ENCODE measurements around the gene CACYBP. TPM values are rescaled to one million over a fixed set of nuclear protein-coding genes. Genes with fewer than 3 reads are reported as not detected.

The CACYBP gene
- total and polyA plus RNA-seq, 2 of the 8 experiments (the other 6 are each of a cell fraction or from before 2014, with no cell fraction given), result 28.3 to 247 TPM

GRCh38 chr1:174988539-174988938, 11.2 kb upstream of the CACYBP start:
- H3K4me2 ChIP-seq (ENCODE audit: insufficient read depth in 1 of 2, low read depth in 2 of 2, low read length in 2 of 2), result no peak overlapping the region
- no peak overlapping the region for H3K4me3 ChIP-seq (ENCODE audit: extremely low read depth in 1 of 4, insufficient read depth in 2 of 4, low read depth in 3 of 4, low read length in 4 of 4)
- no peaks in the 10 kb centered on the region for H3K27me3 ChIP-seq (replicated peaks in 1 of 4; ENCODE audit: control insufficient read depth in 3 of 4, extremely low read depth in 1 of 4, insufficient read depth in 3 of 4, low read length in 3 of 4)
- no peaks in the 10 kb centered on the region for H3K79me2 ChIP-seq (ENCODE audit: control insufficient read depth in 1 of 2, insufficient read depth in 2 of 2, low read length in 2 of 2)
- H4K91ac ChIP-seq (replicated peaks; ENCODE audit: insufficient read length, low read length), result no peak overlapping the region
- no peak overlapping the region for H2AFZ ChIP-seq (ENCODE audit: low read length)
- no peak overlapping the region for H2BK12ac ChIP-seq (ENCODE audit: low read depth, low read length)
- ChIA-PET CTCF (ENCODE audit: partially characterized antibody) (interaction anchor here (1.0 to 2.0 kb wide), 2 partner anchors 9 to 10 kb away, joined by 3 to 13 read pairs; no protein-coding TSS in a partner anchor), POLR2A (ENCODE audit: partially characterized antibody) (interaction anchor here (1.9 kb wide), 1 partner anchor 11 kb away, joined by 9 read pairs; the partner anchor contains the start of gene CACYBP)
- no peaks in the 10 kb centered on the region for H3K4me1 ChIP-seq (replicated peaks in 1 of 4; ENCODE audit: control insufficient read depth in 3 of 4, insufficient read depth in 4 of 4, low read length in 3 of 4)
- H4K20me1 ChIP-seq (replicated peaks in 1 of 2; ENCODE audit: control insufficient read depth in 1 of 2, insufficient read depth in 2 of 2, low read length in 2 of 2), result no peaks in the 10 kb centered on the region
- H4K5ac ChIP-seq (ENCODE audit: insufficient read length, low read depth, low read length), result no peak overlapping the region
- no peak overlapping the region for H3K18ac ChIP-seq (ENCODE audit: extremely low read depth, low read length)
- no peak overlapping the region for H4K8ac ChIP-seq (ENCODE audit: extremely low read depth, insufficient read depth, low read length)
- no peak overlapping the region for H2BK20ac ChIP-seq (ENCODE audit: low read length)
- no peak overlapping the region for H2BK120ac ChIP-seq (replicated peaks; ENCODE audit: low read depth, low read length)
- no peak for DNase-seq (ENCODE audit: low read depth in 1 of 2, low spot score in 2 of 2)
- peaks cover 12 to 88% (median 50%) of the 10 kb centered on the region in 4 experiments for H3K36me3 ChIP-seq (ENCODE audit: control insufficient read depth in 2 of 4, insufficient read depth in 4 of 4, low read length in 3 of 4)
- H3K14ac ChIP-seq (ENCODE audit: insufficient read length), result no peak overlapping the region
- H3K9me3 ChIP-seq (ENCODE audit: insufficient read depth in 2 of 2, low read depth in 1 of 2, low read length in 1 of 2), result no peaks in the 10 kb centered on the region
- H3K27ac ChIP-seq (ENCODE audit: low read depth, low read length), result no peak overlapping the region
- no peak overlapping the region for H3K56ac ChIP-seq (replicated peaks; ENCODE audit: insufficient read length, low read depth, low read length)
- H3K9ac ChIP-seq (replicated peaks in 1 of 4; ENCODE audit: extremely low read depth in 1 of 4, low read depth in 3 of 4, low read length in 3 of 4), result no peak overlapping the region
- no peak overlapping the region for H2BK15ac ChIP-seq (ENCODE audit: low read length)
- no peaks in the 10 kb centered on the region; the same call in 1 of the 2 replicates for H3K79me1 ChIP-seq (ENCODE audit: low read depth, low read length)
- H3K23ac ChIP-seq (ENCODE audit: insufficient read length), result no peak overlapping the region
- no peak overlapping the region for H2BK5ac ChIP-seq (ENCODE audit: low read depth, low read length)
- H2AK5ac ChIP-seq (ENCODE audit: low read depth, low read length), result no peak overlapping the region
- no peak overlapping the region for H3K4ac ChIP-seq (replicated peaks; ENCODE audit: insufficient read length, low read depth, low read length)
- TF ChIP-seq ATF3 (IDR thresholded peaks at IDR 0.05; ENCODE audit: insufficient read depth, low read depth, low read length), result no peak
- TF ChIP-seq SIRT6 (IDR thresholded peaks at IDR 0.05; ENCODE audit: low read length), result no peak
- no peak for TF ChIP-seq GTF2F1 (IDR thresholded peaks at IDR 0.05; ENCODE audit: borderline replicate concordance, low read depth, low read length)
- TF ChIP-seq CTBP2 (IDR thresholded peaks at IDR 0.05; ENCODE audit: borderline replicate concordance, insufficient read depth, insufficient read length, low read length), result no peak
- TF ChIP-seq YY1 (IDR thresholded peaks at IDR 0.05; ENCODE audit: low read depth, low read length), result no peak
- no peak for TF ChIP-seq SAP30 (IDR thresholded peaks at IDR 0.05; ENCODE audit: insufficient read depth, insufficient replicate concordance, low read length)
- no peak for TF ChIP-seq RNF2 (IDR thresholded peaks at IDR 0.05; ENCODE audit: borderline replicate concordance, low read depth, low read length, missing control alignments, poor library complexity, severe bottlenecking)
- TF ChIP-seq TAF7 (optimal IDR thresholded peaks at IDR 0.05; ENCODE audit: borderline replicate concordance, low read depth, low read length), result no peak
- TF ChIP-seq CREB1 (IDR thresholded peaks at IDR 0.05), result no peak
- no peak for FAIRE-seq
- H3K23me2 ChIP-seq (ENCODE audit: low read depth, low read length), result no peaks in the 10 kb centered on the region
